ENCODE data around the gene PDE4D.
"Not testable (repeated sequence)": the region's sequence is repeated elsewhere in the genome, so short reads cannot be mapped to it uniquely, and the experiment has no call there.

The PDE4D gene

DNA sequence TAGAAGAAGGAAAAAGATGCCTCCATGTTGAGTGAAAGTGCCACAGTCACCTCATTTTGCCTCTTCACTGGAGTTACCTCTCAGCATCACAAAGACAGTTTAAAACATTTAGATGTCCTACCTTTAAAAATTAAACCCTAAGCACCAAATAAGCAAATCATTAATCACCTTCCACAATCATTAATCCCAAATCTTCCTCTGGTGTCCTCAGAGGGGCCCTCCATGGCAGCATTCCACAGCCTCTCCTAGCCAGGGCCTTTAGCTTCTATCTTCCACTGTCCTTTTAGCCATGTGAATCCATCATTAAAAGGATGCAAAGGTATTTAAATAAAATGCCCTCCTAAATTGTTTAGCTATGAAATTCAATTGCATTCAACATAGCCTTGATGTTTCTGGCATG, 310.8 kb downstream of the PDE4D start:
- no peak for DNase-seq (ENCODE audit: low read depth)

DNA sequence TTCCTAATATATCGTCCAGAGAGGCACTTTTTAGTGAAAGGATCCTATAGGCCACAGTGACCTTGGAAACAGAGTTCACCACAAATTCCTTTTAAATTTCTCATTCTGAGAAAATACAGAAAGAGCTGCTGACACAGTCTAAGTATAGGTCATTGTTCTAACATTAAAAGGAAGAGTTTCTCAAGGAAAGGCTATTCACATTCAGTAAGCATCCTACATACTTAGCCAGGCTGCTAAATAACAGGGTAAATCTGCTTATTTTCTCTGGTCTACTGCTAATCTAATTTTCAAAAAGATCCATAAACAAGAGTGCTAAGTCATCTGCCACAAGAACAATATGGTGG, 313.7 kb downstream of the PDE4D start:
- DNase-seq (ENCODE audit: low read depth): no peak

DNA sequence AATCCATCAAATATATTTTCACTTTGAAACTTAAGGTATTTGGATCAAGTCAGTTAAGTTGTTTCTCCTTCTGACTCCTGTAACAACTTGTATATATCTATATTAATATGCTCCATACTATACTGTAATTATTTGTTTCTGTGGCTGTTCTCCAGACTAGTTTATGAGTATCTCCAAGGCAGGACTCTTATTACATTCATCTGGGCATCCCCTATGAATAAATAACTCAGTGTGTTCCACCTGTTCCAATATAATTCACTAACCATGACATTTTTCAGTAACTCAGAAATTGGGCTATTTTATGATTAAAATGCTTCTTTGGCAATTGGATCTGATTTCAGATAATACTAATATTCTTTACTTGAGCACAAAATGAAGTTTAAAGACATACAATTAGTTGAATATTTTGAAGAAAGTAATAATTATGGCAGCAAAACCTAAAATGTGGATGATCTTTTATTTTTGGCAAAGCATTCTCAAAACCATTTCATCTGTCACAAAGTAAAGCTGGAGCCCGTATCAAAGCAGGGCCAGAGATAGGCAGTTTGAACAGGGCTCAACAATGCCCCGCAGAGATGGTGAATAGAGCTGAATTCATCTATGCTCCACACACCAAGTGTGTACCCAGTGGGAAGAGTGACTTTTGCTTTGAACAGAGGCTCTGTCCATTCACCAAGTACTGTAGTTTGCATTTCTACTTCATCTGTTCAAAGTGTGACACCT, 314.3 kb downstream of the PDE4D start:
- DNase-seq (ENCODE audit: low read depth): no peak

DNA sequence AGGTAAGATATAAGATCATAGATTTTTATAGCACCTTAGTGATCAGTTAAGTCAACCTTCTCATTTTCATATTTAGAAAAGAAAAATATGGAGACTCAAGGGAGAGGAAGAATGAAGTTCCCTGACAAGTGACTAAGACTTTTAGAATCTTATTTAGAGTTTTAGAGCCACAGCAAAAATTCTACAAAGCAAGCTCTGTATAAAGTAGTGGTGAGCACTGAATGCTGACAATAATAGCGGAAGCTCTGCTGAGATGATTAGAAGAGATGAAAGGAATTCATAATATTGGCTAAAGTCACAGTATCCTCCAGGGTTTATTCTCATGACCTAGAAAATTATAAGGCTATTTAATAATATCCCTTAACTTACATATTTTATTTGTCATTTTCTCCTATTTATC, 316.0 kb downstream of the PDE4D start:
- DNase-seq (ENCODE audit: low read depth): no peak

DNA sequence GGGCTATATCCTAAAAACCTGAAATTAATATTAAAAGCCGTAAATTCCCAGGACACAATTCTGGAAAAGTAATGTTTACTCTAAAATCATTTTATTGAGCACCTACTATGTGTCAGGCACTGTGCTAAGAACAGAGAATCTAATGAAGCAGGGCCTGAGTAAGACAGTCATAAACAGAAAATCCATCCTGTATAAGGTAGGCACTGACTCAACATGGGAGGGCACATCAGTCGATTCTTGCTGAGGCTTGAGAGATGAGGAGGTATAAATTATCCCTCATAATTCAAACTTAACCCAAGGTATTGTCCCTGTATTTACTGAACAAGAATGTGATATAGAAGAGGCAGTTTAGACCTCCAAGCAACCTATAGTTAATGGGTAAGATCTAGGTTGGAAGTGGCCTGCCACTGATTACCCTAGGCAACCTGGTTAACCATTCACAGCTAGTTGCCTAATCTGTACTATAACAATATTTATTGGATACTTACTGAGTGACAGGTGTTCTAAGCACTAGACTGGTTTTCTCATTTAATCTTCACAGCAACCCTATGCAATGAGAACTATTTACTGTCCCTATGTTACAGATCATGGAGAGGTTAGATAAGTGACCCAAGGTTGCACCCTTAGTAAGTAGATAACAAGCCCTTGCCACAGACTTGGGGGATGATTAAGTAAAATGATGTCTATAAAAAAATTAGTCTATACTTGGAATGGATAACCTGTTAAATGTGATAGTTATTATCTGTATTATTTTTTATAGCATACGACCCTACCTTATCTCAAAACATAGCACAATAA, 317.7 kb downstream of the PDE4D start:
- DNase-seq (ENCODE audit: low read depth): no peak

DNA sequence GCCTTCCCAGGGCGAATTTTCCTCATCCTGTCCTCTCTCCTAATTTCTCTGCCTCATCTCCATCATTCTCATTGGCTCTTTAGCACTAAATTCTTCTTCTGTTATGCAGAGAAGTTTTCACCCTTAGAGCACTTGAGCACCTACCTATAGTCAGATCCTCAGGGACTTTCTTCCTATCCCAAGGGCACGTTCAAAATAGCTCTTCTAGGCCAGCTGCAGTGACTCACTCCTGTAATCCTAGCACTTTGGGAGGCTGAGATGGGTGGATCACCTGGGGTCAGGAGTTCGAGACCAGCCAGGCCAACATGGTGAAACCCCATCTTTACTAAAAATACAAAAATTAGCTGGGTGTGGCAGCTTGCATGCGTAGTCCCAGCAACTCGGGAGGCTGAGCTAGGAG, 320.0 kb downstream of the PDE4D start:
- DNase-seq (ENCODE audit: low read depth): not testable (repeated sequence)

DNA sequence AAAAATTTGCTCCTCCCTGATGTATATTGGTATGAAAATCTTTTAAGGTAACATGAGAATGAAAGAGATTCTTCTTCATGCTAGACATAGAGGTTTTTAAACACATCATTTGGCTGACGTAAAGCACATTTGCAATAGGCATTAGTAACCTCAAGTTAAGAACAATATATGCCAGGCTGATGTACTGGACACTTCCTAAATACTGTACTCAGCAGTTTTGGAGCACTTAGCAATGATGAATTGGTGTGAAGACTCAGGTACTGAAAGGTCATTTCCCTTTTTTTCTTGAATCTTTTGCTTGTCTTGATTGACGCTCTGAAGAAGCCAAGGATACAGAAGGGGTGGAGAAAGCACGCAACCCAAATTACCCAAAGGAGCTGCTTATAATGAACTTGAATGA, 322.5 kb downstream of the PDE4D start:
- no peak for DNase-seq (ENCODE audit: low read depth)

DNA sequence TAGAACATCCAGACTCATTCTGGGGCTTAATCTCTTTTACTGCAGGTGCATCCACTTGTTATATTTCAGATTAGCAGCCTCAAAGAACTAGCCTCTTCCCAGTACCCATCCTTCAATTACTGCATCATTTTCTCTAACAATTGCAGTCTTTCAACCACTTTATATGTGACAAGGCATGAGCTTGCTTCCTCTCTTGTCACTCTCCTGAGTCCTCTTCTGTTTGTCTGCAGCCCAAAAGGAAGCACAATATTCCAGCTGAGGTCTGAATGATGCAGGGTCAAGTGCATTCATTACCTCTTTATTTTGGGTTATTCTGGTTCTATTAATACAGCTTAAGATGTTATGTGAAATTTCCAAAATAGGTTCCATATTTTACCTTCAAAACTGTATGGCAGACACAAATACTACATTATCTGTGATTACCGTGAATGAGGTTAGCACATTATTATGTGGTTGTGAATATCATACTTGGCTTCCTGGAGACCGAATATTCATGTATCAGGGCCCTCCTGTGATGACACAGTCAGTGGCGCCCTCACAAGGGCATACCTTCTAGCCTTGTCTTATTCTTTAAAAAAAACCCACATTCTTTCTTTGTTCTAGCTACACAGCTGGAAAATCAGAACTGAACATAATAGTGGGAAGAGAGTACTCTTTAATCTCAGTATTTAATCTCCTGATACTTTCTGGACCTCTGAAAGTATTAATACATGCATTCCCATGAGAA, 323.8 kb downstream of the PDE4D start:
- DNase-seq (ENCODE audit: low read depth): no peak

DNA sequence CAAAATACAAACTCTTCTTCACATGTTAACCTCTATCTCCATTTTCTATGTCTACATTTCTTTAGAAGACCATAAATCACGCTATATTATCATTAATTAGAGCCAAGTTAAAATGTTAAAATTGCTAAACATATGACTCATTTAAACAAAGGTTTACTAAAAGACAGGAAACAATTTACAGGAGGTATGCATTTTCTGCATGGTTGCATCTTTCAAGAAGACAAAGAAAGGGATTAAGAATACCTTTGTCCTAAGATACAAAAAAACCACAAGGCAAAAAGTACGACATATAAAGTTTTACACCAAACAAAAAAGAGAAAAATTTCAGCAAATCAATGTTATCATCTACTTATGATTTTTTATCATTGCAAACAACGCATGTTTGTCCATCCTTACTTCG, 324.4 kb downstream of the PDE4D start:
- DNase-seq (ENCODE audit: low read depth): no peak

DNA sequence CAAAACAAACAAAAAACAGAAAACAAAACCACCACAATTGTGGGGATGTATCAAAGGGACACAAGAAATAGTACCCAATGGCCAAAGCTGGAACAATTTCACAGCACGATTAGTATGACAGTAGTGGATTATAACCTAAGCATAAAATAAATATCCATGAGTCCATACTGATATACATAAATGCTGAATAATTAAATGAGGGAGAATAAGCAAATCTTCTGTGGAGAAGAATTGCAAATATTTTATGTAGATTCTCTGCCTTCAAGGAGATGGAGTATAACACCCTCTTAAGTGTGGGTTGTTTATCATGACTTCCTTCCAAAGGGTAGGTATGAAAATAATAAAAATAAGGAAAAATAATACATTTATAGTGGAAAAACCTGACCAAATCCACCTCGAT, 325.4 kb downstream of the PDE4D start:
- DNase-seq (ENCODE audit: low read depth): no peak

DNA sequence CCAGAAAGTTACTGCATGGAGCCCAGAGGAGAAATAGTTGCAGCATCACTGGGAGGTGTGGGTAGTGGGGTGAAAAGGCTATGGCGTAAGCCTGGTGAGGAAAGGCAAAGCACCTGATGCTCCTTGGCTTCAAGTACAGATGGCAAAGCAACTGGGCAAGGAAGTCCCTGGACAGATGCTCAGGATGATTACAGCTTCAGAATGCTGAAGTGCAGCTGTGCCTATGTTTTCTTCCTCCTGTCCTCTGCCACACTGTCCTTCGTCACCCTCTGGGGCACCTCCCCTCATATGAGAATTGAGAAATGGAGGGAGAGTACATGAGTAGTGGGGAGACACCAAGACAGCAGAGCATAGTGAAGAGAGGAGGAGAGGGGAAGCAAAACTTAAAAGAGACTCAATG, 328.0 kb downstream of the PDE4D start:
- DNase-seq (ENCODE audit: low read depth): no peak

DNA sequence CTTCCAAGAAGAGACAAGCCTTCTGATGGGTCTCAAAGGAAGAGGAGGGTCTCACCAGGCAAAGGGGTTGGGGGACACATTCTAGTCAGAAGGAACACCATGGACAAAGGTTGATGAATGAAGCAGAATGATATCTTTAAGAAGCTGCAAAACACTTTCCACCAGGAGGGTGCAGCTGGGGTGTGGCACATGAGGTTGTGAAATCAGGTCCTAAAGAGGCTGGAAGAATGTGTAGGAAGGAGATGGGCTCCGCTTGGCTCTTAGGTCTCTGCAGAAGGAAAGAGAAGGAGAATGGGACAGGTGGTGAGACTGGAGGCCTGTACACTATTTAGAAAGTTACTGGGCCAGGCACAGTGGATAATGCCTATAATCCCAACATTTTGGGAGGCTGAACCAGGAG, 328.6 kb downstream of the PDE4D start:
- DNase-seq (ENCODE audit: low read depth): no peak

DNA sequence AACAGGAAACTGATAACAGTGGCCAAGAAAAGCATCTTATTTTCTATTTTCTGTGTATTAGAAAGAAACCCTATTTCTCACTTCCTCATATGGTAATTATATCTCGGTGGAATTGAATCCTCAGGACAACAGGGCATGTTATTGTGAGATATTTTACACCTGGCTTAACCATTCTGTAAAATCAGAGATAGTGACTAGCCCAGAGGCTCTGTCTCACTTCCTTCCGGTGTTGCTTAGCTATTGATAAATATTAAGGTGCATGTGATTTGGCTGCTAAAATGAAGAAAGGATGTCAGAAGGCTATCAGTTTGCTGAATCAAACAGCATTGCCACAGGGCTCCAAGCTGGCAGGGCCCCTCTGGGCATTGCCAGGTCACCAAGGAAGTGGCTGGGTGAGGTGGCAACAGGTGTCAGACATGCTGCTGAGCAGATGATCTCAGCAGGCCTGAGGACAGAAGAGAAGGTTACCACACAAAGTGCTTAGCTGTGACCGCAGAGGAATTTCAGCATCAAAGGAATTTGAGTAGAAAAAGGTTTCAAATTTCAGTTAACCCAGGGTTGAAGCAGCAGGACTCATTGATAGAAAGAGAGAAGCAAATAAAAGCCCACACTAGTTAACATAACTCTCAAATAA, 330.7 kb downstream of the PDE4D start:
- DNase-seq (ENCODE audit: low read depth): no peak

DNA sequence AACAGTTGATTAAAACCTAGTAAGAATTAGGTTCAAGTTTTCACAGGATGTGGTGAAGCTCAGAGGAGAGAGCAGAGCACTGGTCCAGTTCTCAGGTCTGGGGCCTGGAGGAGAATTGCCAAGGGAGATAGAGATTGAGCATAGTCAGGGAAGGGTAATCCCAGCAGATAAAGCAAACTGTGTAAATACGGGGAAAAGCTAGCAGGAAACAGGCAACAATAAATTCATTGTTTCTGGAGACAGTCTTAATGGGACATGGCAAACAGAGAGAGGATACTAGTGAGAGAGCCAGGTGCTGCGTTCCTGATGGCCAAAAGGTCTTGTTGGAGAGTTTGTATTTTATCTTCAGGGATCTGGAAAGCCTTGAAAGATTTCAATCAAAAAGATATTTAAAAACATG, 333.0 kb downstream of the PDE4D start:
- DNase-seq (ENCODE audit: low read depth): no peak

DNA sequence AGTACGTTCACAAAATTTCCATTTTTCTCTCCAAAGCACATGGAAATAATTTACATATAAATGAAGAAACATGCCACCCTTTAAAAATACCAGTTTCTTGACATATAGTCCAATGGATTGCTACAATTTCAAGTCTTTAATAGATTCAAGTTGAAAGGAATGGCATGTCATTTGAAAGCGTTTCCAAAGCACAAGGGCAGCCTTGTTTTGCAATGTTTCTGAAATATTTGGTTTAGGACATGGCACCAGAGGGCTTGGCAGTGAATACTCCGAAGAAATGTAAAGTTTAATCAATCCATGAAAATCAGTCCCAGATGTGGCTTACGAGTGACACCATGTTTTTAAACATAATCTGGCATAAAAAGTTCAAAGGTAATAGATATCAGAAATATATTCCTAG, 333.7 kb downstream of the PDE4D start:
- DNase-seq (ENCODE audit: low read depth): no peak

DNA sequence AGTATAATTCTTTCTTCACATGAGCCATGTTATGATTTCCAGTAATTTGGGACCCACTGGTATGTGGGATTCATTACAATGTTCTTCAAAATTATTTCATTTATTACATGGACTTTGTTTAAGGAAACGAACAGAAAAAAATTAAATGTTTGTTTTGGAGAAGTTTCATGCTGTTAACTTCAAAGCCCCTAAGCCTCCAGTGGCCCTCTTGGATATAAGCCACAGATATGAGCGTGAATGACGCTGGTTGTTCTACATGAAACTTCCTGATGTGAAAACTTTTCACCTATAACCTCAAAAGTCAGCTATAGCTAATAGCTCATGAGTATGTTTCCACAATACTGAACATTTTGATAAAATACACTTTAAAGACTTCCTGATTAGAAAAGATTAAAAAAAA, 334.2 kb downstream of the PDE4D start:
- no peak for DNase-seq (ENCODE audit: low read depth)

DNA sequence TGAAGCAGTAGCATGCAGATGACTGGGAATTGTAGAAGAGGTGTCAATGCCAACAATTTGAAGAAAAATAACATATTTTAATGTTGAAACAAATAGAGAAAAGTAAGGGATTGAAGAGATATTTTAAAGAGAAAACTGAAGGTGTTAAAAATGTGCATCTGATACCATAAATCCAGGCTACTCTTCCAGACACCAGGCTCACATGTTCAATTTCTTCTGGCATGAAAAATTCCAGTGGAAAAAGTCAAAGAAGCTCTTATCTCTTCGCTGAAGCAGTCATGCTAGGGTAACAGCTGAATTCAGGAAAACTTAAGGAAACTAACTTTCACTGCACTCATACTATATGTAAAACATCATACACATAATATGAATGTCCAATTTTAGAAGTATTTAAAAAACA, 335.0 kb downstream of the PDE4D start:
- no peak for DNase-seq (ENCODE audit: low read depth)

DNA sequence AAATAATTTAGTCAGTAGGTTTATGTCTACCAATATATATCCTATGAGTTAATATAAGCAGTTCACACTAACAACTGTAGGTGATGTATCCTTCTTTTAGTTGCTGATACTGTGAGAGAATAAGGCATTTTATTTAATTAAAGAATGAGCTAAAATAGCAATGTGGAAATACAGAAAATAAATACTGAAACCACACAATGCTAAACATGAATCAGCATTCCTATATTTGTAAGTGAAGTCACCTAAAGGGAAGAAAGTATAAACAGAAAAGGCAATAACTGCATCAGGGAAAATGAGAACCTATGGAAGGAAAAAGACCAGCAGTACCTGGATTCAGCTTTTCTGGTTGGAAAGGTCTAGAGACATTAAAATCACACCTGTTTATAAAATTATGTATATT, 336.0 kb downstream of the PDE4D start:
- no peak for DNase-seq (ENCODE audit: low read depth)

DNA sequence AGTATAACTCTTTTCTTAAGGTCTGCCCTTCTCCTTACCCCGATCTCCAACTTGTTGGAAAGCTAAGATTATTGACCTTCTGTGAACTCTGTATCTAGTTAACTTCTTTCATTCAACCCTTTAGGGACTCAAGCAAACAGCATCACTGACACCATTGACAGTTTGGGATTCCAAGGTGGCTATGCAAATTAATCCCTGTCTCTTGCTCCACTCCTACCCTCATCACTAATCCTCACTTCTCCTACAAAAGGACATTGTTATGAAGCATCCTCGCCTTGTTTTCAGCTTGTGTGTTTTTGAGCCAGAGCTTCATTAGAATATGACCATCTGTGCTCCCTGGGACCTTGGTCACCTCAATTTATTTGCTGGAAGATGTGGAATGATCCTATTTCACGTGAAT, 337.9 kb downstream of the PDE4D start:
- no peak for DNase-seq (ENCODE audit: low read depth)

DNA sequence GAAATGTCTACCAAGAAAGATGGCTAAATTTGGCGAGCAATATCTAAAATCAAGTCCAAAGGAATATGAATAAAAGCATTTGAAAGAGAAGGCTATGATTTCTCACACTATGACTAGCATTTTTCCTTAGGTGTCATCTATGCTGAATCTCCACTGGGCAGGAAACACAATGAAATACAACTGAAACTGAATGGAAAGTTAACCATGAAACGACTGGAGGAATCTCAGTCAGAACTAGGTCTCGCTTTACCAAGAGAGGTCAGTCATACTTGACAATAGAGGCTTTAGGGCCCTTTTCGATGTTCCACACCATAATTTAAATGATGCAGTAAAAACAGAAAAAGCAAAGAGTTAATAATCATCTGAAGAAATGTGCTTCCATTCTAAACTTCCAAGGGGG, 339.0 kb downstream of the PDE4D start:
- no peak for DNase-seq (ENCODE audit: low read depth)

DNA sequence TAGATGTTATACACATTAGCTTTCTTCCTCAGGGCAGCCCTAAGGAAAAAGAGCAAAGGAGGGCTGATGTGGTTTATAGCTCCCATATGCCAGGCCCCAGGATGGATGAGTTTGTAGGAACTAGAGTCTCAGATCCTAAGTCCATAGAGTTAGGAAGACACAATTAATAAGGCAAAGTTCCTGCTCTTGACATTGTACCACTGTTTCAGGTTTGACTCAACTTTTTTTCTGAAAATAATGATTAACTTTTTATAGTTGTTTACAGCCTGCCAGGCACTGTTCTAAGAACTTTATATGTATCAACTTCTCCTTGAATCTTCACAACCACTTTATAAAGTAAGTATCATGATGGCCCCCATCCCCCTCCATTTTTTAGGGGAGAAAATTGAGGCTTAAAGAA, 339.5 kb downstream of the PDE4D start:
- DNase-seq (ENCODE audit: low read depth): no peak

DNA sequence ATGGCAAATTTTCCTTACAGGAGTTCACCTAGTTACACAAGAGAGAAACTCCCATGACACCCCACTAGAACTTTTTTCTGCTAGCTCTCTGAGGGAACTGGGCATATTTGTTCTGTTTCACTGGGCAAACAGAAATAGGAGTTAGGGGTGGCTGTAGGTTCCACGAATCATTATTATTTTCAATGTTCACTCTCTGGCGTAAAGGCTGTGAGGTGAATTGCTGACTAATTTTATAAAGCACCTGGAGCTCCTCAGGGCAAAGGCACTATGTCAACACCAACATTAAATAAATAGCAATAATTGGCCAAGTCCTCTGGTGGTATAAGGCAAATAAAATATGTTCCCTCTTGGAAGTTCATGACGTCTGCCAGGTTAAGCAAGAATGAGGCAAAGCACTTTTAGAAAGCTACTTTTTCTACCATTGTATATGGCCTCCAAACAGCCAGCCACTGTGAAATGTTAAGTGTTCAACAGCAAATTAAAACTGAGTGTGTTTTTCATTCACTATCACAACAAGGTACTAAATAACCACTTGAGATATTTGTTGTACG, 344.6 kb downstream of the PDE4D start:
- no peak for DNase-seq (ENCODE audit: low read depth)

DNA sequence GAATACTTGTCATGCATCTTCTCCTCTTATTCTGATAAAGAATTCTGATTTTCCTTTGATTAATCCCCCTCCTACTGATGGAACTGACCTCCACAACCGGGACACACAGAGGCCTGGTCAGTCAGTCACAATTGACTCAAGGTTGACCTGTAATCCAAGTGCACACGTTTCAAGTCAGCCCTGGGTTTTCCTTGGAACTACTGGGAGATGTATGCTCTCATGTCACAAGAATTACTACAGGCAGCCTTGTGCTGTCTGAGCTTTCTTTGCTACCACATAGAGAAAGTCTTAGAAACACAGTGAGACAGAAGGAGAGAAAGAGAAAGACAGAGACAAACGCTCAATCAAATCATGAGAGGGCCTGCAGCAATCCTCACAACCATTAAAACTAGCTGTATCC, 345.8 kb downstream of the PDE4D start:
- DNase-seq (ENCODE audit: low read depth): no peak

Data from activated T-cell treated with anti-CD3 and anti-CD28 coated beads for 24 hours (primary cell).